Activated T-cell treated with anti-CD3 and anti-CD28 coated beads for 1 hour (primary cell): ENCODE results near the gene CCDC158.
"Not testable (repeated sequence)": the region's sequence is repeated elsewhere in the genome, so short reads cannot be mapped to it uniquely, and the experiment has no call there.

Experiments used
- DNase-seq: peaks from one replicate; pipeline ENCODE4 v3.0.0-alpha.2; 2020; ENCODE audit warnings: low read depth

Gene CCDC158

DNA sequence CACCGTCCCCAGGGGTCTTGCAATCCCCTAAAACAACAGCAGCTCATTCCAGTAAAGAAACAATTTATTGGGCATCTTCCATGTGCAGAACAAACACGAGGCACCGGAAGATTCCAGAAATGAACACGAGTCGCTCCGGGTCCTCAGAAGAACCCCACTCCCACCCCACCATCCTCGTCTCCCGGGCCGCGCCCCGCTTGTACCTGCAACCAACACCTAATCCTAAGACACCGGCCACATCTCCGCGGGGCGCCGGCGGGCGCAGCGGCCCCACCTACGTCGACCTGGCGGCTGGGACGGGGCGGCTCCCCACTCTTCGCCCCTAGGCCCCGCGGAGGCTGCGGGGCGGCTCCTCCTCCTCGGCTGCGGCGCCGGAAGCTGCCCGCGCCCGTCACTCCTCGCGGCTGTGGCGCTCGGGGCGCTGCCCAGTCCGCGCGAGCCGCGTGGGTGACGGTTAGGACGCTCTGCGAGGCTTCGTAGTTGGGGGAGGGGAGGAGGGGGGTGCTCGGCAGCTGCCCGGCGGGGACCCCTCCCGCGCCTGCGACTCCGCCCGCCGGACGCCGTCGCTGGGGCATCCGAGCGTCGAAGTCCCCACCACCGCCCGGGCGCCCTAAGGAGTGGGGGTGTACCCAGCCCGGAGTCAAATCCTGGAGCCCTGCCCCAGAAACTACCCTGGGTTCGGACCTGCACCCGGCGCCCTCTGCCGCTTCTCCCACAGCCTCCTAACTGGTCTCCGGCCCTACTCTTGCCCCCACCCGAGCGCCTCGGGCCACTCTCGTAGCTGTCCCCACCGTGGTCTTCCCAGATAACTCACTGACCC, at the start of gene CCDC158:
Gene CCDC158, minus strand, starts transcription at position 380 of the 820 bp plus-strand sequence. CDS start 17,934 bp downstream, outside the sequence.
- no peak for DNase-seq

DNA sequence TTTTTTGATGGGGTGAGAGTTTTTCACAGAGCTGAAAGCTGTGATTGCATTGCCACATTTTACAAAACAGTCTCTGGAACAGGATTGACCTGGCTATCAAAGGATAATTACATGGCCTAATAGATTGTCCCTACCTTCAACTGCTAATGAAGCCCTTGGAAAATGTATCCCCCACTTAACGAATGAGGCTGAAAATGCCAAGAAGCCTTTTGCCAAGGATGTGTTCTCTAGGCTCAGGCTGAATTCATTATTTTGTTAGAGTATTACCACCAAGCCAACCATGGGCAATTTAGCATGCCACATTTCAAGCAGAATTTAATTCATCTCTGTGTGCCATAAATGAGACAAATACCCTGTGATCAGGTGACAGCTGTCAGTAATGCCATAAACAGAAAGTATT, 49.6 kb upstream of the CCDC158 start:
- no peak for DNase-seq

DNA sequence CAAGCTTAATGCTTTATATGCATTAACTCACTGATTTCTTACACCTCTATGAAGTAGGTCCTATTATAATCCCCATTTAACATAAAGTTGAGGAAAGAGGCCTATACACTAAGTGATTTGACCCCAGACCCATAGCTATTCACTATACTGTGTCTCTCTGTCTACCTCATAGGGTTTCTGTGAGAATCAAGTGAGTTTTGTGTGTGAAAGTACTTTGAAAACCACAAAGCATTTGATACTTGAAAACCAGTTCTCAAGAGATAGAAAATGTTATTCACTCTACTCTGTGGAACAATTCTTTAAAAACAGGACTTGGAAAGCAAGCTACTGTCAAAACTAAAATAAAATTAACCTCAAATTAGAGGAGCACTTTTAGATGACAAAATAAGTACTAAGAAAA, 49.1 kb upstream of the CCDC158 start:
- no peak for DNase-seq

GRCh38 chr4:76463568-76463967, 42.6 kb upstream of the CCDC158 start:
- no peak for DNase-seq

DNA sequence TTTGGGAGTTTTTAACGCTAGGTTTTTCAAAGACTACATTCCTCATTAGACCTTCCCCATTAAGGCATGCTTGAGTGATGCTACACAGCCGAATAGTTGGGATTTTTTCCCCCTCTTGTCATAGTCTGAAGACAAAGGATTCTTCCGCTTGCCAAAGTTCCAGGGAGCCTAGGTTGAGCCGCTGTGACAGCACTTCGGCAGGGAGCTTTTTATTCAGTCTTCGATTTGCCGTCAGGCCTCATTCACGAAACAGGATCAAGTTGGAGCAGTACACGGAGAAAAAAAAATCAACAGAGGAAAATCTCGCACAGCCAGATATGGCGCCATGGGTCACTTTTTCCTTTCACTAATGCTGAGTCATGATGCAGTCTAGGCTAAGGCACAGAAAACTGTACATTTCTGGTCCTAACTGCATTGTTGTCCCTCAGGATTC, 38.4 kb upstream of the CCDC158 start:
- DNase-seq = no peak

DNA sequence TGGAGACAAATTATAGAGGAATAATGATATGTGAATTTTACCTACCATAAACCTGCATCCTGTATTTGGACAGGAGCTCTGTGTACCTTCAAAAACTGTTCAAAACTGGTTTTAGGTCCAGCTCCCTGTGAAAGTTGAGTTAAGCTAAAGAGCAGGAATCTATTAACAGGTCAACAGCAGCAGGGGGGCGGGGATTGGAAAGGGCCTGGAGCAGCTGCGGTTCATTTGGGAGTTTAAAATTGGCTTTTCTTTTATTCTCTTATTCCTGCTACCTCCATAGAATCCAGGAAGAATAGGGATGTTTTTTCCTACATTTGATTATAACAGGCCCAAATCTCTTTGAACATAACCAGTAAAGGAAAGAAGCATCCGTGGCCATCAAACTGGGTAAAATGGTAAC, 37.9 kb upstream of the CCDC158 start:
- DNase-seq = no peak

GRCh38 chr4:76458297-76458696, 37.4 kb upstream of the CCDC158 start:
- no peak for DNase-seq

GRCh38 chr4:76457885-76458284, 36.9 kb upstream of the CCDC158 start:
- DNase-seq = no peak

DNA sequence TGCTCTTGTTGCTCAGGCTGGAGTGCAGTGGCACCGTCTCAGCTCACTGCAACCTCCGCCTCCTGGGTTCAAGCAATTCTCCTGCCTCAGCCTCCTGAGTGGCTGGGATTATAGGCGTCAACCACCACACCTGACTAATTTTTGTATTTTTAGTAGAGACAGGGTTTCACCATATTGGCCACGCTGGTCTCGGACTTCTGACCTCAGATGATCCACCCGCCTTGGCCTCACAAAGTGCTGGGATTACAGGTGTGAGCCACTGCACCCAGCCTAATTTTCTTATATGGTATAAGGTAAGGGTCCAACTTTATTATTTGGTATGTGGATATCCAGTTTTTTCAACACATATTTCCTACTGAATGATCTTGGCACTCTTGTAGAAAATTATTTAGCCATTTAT, 33.1 kb upstream of the CCDC158 start:
- not testable (repeated sequence) for DNase-seq

GRCh38 chr4:76453232-76453631, 32.3 kb upstream of the CCDC158 start:
- DNase-seq = no peak

DNA sequence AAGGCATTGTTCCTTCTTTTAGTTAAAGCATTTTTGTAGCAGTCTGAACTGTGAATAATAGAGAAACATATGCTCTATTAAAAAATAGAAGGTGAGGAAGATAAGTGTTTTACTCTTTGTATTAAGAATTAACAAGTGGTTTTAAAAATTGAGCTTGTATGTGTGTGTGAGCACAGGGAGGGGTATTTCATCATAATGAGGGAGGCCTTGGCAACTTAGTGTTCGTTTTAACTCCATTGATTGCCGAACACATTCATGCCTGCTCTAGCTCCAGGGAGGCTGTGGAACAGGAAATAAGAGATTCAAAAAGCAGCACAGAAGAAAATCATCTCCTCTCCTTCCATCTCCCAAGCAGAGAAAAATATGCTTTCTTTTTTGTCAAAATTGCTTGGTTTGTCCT, 28.9 kb upstream of the CCDC158 start:
- no peak for DNase-seq

DNA sequence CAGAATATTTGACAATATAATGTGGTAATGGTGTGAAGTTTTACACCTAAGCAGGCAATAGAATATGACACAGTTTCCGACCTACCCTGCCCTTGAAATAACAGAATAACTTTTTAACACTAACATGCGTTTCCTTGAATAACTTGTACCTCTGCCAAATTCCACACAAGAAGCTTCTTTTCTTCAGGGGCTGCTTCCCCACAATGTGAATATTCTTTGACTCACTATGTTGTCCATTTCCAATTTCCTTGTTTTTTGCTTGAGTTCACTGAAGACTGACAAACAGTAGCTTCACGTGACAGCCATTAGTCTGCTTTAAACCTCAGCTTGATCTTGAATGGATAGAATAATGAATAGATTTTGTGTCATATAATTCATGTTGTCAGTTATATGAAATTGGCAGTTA, 28.4 kb upstream of the CCDC158 start:
- no peak for DNase-seq

DNA sequence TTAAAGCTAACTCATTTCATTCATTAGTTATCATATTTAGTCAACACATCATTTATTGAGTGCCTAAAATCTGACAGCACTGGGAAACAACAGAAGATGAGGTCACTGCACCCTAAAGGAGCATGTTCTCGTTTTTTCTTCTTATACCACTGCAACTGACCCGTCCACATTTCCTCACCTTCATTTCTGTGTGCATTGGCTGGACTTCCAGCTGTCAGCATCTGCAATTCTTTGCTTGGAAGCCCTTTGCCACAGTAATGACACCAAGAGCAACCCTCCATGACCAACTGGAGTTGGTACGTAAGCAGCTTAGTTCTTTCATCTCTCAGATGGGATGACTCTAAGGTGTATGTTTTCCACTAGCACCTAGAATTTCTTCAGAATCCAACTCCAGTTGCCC, 27.3 kb upstream of the CCDC158 start:
- DNase-seq = no peak

- DNase-seq = no peak
Observed at GRCh38 chr4:76447393-76447851, 26.5 kb upstream of the CCDC158 start.

DNA sequence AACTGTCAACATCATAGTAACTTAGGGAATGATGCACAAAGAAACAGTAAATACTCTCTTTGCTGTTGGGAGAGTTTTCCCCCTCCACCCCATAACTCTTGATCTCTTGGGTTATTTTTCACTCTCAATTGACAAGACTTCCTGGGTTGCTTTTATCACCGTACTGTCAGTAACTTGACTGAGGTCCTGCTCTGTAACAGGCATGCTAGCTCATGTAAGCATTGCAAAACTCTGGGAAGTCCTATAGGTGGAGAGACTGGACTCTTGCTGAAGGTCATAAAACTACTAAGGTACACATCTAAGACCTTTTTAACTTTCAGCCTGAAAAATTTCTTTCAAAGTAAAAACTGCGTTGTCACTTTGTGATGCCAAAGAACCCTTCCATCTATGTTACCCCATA, 25.0 kb upstream of the CCDC158 start:
- no peak for DNase-seq

- no peak for DNase-seq
Observed at GRCh38 chr4:76443376-76443775, 22.4 kb upstream of the CCDC158 start.

- DNase-seq = no peak
Observed at GRCh38 chr4:76442807-76443206, 21.9 kb upstream of the CCDC158 start.

- no peak for DNase-seq
Observed at GRCh38 chr4:76441881-76442280, 20.9 kb upstream of the CCDC158 start.

DNA sequence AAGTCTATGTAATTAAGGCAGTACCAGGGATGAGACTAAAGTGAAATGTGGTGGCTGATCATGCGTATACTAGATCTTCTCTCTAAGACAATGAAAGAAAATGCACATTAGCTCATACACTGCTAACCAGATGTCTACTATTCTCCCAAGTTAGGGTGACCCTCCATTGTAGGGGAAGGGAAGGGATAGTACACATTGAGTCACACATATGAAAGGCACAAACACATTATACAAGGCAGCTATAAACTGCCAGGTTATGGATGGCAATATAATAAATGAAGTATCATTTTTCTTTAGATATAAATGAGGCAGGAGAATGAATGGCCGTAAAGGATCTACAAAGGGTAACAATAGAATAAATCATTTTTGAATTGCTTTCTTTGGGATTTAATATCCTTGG, 18.6 kb upstream of the CCDC158 start:
- DNase-seq = no peak

DNA sequence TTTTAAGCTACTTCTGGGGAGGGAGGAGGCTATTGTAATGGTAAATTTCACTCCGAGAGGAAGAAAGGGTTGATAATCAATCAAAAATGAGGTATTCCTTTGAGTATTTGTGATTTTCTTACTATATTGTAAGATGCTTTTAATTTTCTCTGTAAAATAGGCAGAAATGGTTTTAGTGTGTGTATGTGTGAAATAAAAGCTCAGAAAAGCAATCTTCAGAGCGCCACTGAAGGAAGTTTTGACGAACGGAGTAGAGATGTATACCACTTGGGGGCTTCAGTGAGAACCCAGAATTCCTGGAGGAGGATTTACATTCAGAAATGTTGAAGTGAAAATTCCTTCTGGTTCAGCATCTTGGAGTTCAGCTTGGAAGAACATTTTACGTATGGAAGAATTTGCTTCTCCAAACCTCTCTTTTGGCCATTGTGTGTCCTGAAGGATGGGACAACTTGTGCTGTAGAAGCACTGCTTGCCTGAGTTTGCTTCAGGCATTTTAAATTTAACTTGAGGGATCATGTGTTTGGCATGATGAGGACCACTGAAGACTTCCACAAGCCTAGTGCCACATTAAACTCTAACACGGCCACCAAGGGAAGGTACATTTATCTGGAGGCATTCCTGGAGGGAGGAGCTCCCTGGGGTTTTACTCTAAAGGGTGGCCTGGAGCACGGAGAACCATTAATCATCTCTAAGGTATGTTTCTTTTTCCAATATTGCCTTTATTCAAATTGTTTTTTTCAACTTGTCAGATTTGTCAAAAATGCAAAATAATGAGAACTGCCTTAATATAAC, 14.8 kb upstream of the CCDC158 start:
- no peak for DNase-seq

DNA sequence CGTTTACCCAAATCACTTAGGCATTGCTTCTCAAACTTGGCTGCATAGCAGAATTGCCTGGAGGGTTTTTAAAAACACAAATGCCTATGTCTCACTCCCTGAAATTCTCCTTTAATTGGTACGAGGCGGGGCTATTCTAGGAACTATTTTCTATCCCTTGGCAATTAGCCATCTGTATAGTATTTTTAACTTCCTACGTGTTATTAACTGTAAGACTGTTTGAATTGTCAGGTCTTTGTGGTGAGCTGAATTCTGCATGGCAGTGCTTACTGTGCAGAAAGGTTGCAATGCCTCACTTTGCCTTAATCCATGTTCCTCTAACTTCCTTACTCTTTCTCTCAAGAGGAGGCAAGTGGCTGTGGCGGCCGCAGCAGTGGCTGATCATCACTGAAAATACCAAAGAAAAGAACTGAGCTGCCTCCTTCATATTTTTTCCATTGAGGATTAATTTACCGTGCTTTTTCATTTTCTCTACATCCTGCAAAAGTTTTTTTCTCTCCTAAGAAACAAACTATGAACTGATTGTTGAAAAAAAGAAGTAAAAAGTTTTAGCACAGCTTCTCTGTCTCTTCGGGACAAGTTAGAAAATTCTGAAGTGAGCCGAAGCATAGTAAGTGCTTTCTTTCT, 14.1 kb upstream of the CCDC158 start, which contains the start of gene SHROOM3:
Gene SHROOM3, plus strand, starts transcription at position 329 of the 627 bp plus-strand sequence. CDS start 824 bp downstream, outside the sequence.
- DNase-seq = no peak
